ENCODE data around the gene ST6GALNAC1.

DNA sequence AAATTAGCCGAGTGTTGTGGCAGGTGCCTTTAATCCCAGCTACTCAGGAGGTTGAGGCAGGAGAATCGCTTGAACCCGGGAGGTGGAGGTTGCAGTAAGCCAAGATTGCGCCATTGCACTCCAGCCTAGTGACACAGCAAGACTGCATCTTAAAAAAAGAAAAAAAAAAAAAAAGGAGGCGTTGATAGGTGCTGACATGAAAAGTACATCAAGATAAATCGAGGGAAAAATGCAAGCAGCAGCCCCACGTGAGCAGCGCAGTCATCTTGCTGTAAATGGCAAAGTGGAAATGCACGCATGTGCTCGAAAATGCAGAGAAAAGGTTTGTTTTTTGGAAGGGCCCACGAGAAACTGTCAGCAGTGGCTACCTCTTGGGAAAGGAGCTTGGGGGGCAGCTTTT, 46.3 kb upstream of the ST6GALNAC1 start:
- TF ChIP-seq, protein P1, sequence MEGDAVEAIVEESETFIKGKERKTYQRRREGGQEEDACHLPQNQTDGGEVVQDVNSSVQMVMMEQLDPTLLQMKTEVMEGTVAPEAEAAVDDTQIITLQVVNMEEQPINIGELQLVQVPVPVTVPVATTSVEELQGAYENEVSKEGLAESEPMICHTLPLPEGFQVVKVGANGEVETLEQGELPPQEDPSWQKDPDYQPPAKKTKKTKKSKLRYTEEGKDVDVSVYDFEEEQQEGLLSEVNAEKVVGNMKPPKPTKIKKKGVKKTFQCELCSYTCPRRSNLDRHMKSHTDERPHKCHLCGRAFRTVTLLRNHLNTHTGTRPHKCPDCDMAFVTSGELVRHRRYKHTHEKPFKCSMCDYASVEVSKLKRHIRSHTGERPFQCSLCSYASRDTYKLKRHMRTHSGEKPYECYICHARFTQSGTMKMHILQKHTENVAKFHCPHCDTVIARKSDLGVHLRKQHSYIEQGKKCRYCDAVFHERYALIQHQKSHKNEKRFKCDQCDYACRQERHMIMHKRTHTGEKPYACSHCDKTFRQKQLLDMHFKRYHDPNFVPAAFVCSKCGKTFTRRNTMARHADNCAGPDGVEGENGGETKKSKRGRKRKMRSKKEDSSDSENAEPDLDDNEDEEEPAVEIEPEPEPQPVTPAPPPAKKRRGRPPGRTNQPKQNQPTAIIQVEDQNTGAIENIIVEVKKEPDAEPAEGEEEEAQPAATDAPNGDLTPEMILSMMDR (IDR thresholded peaks at IDR 0.05): no peak
- TF ChIP-seq EP300 (IDR thresholded peaks at IDR 0.05) (no peak), POLR2AphosphoS5 (IDR thresholded peaks at IDR 0.05) (no peak)
